GM18499 (cell line): ENCODE data around the gene TRIM15.
"Not testable (repeated sequence)": the region's sequence is repeated elsewhere in the genome, so short reads cannot be mapped to it uniquely, and the experiment has no call there.

Source experiments
- ATAC-seq: cut with Tn5 transposase; IDR thresholded peaks from one replicate; pipeline ENCODE4 v1.9.1; 2021; ENCODE audit warnings: moderate number of reproducible peaks; ENCODE audit not compliant: insufficient read depth, unreplicated experiment

The TRIM15 gene

DNA sequence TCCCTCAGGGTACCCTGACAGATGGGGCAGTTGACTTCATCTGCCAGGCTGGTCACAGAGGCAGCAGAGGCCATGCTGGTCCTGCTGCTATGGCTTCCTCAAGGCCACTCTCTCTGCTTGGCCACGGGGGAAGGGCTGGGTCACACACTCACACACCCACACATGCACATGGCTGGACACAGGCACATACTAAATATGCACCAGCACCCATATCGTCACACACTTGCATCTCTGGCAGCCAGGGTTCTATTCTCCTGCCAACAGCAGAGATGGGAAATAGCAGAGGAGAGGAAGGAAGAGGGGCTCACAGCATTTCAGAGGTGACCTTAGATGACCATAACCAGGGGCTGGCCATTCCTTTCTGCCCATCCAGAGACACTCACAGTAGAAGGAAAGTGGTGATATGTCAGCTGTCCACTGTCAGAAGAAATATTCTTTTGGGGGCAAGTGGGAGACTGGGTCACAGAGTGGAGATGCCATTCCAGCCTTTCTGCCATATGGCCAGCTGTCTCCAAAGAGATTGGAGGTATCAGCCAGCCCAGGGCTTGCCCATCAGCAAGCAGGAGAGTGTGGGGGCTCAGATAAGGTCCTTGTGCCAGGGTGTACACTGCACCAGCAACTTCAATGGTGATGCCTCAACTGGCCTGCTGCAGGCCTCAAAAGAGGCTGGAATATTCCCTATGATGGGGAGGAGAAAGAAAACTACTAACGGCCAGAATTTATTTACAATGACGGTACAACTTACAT, 2.4 kb upstream of the TRIM15 start, which contains the start of gene TRIM10:
Gene TRIM10 (minus strand): TSS at position 427 of the 747 bp plus-strand sequence. CDS start 353 bp downstream, at position 74.
- ATAC-seq: no peak

DNA sequence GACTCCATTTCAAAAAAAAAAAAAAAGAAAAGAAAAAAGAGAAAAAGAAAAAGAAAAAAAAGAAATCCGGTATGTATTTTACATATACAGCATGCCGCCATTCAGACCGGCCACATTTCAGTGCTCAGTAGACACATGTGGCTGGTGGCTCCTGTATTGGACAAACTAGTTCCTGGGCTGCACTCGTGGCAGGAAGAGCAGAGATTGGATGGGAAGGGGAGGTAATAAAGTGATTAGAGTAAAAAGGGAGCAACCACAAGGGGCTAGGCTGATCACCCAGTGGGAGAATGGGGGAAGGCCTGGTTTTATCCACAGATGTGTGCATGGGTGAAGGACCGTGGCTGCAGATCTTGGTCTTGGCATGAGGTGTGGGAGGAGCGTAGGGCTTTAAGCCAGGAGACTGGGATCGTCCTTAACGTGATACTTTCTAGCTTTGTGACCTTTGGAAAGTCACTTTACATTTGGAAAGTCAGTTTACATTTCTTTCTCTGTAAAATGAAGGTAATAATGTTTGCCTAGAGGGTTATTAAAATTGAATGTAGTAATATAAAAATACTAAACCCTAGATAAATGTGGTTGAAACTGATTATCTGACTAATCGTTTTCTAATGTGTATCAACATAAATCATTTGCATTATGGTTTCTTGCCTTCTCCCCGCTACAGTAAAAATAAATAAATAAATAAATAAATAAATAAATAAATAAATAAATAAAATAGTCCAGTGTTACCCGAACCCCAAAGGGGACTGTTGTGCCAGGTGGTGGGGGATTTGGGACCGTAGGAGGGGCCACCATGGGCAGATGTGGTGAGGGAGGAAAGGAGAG, 869 bp upstream of the TRIM15 start:
- no peak for ATAC-seq

DNA sequence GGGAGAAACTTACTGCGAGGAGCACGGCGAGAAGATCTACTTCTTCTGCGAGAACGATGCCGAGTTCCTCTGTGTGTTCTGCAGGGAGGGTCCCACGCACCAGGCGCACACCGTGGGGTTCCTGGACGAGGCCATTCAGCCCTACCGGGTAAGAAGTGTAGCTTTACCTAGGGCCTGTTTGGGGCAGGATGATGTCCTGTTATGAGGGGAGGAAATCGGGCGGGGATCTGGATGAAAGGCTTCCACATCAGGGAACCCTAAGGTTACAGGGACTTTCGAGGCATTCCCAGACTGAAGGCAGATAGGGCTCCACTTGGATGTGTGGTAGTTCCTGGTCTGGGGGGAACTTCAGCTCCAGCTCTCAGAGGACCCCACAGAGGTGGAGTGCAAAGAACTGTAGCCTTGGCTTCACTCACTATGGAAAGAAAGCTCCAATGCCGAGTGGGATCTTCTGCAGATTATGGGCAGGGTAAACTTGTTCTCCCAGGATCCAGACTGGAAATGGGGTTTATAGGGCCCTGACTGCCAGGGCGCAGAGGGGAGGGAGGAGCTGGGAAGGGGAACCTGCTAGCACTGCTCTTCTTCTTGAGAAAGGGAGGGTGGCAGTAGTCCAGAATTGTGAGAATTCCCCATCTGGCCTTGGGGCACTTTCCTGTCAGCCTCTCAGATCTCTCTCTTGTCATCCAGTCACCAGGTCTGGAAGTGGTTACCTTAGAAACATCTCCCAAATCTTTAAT, 740 bp downstream of the TRIM15 start:
- ATAC-seq: no peak

DNA sequence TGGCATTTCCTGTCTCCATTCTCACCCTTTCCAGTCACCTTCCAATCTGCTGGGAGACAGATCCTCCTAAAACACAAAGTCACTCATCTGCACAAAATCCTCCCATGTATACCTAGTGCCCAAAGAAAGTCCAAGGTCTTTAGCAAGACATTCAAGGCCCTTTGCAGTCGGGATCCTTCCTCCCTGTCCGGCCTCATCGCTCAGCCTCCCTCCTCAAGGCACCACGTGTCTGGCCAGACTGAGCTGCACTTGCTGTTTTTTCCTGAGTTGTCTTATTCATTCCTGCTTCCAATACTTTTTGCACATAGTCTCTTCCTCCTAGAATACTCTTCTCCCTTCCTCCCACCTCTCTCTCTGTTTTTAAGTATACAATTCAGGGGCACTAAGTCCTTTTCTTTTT, 1.4 kb downstream of the TRIM15 start:
- no peak for ATAC-seq

DNA sequence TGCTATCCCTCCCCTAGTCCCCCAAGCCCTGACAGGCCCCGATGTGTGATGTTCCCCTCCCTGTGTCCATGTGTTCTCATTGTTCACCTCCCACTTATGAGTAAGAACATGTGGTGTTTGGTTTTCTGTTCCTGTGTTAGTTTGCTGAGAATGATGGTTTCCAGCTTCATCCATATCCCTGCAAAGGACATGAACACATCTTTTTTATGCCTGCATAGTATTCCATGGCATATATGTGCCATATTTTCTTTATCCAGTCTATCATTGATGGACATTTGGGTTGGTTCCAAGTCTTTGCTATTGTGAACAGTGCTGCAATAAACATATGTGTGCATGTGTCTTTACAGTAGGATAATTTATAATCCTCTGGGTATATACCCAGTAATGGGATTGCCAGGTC, 1.9 kb downstream of the TRIM15 start:
- not testable (repeated sequence) for ATAC-seq

DNA sequence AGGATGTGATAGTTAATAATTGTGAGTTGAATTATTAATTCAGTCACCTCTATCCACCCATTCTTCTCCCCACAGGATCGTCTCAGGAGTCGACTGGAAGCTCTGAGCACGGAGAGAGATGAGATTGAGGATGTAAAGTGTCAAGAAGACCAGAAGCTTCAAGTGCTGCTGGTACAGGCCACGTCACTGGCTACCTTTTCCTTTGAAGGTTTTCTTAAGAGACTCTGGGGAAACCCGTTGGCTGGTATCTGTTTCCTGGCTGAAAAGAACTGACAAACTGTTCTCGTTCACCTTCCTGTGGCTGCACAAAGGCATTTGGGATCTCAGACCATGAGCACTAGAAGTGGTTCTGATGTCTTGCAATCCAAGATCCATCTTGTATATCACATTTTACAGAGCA, 3.8 kb downstream of the TRIM15 start:
- no peak for ATAC-seq

DNA sequence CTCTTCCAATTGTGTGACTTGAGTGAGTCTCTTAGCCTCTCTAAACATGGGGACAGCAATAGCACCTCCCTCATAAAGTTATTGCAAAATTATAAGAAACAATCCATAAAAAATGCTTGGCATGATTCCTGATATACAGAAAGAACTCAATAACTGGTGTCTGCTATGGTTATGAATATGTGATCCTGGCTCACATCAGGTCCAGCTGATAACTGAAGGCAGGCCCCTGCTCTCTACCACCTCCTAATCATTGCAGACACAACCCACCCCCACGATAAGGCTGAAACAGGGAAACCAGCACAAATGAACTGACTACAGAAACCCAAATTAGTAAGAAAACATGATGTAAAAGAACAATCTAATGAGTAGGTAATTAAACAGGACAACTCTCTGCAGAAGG, 5.4 kb downstream of the TRIM15 start:
- no peak for ATAC-seq

DNA sequence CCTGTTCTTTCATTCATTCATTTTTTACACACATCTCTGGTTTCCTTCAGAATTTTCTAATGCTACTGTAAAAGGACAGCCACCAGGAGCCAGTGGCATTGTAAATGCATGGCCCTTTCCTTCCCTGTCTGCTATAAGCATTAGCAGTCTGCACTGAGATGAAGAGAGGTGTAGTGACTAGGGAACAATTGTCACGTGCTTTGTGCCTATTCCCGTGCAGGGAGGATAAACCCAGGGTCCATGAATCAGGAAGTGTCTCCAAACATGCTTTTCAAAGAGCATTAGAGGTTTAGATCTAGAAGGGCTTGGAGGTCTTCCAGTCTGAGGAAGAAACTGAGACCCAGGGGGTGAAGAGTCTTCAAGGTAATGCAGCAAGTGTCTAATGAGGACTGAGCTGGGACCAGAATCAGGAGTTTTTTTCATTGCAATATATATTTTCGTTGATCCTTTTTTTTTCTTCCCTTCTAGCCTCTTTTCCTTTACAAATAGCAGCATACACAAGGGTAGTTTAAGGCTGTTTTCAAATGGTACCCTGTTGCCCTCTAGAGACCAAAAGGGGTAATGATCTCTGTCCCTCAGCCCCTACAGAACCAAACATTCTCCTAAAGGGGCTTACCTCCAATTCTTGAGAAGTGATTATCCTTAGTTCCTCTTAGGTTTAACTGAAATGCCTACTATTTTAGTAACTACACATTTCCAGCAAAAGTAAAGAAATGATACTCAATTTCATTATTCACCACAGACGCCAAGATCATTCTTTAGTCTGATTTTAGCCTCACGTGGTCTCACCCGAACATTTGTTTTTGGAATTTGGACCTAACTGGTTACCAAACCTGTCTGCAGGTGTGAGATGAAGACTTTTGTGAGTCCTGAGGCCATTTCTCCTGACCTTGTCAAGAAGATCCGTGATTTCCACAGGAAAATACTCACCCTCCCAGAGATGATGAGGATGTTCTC, 6.6 kb downstream of the TRIM15 start:
- ATAC-seq: no peak

DNA sequence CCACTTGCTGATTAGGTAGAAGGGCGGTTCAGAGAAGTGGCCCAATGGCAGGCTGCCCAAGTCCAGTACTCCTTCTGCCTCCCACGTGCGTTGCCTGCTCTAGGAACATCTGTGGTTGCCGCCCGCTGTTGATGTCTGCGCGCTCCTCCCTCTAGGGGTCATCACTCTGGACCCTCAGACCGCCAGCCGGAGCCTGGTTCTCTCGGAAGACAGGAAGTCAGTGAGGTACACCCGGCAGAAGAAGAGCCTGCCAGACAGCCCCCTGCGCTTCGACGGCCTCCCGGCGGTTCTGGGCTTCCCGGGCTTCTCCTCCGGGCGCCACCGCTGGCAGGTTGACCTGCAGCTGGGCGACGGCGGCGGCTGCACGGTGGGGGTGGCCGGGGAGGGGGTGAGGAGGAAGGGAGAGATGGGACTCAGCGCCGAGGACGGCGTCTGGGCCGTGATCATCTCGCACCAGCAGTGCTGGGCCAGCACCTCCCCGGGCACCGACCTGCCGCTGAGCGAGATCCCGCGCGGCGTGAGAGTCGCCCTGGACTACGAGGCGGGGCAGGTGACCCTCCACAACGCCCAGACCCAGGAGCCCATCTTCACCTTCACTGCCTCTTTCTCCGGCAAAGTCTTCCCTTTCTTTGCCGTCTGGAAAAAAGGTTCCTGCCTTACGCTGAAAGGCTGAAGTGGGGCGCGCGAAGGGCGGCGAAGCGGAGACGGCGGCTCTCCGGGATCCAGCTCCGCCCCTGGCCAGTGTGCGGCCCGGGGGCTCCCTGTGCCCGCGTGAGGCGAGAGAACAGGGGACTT, 8.5 kb downstream of the TRIM15 start:
- ATAC-seq: no peak

DNA sequence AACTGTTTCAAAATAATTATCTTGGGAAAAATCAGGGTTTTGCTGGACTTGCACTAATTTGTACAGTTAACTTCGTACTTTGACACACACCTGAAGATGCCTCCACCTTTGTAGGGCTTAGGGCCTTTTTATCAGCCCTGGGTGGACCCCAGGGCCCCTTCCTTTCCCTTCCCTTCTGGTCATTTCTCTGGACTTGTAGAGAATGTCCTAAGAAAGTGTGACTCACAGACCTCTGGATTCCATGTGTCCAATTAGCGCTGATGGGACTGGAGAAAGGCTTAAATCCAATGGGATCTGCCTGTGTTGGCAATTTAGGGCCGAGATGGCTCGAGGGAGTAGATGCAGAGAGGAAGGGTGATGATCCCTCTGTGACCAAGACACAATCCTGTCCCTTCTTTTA, 9.3 kb downstream of the TRIM15 start:
- ATAC-seq: no peak

DNA sequence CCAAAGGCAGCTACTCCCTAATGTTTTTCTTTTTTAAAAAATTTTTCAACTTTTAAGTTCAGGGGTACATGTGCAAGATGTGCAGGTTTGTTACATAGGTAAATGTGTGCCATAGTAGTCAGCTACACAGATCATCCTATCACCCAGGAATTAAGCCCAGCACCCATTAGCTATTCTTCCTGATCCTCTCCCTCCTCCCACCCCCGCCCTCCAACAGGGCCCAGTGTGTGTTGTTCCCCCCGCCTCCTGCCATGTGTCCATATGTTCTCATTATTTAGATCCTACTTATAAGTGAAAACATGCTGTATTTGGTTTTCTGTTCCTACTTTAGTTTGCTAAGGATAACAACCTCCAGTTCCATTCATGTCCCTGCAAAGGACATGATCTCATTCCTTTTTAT, 12.4 kb downstream of the TRIM15 start:
- no peak for ATAC-seq

DNA sequence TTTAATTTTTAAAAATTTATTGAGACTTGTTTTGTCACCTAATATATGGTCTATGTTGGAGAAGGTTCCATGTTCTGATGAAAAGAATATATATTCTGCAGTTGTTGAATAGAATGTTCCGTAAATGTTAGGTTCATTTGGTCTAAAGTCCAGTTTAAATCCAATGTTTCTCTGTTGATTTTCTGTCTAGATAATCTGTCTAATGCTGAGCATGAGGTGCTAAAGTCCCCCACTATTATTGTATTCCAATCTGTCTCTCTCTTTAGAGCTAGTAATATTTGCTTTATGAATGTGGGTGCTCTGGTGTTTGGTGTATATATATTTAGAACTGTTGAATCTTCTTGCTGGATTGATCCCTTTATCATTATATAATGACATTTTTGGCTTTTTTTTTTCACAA, 15.5 kb downstream of the TRIM15 start:
- no peak for ATAC-seq

DNA sequence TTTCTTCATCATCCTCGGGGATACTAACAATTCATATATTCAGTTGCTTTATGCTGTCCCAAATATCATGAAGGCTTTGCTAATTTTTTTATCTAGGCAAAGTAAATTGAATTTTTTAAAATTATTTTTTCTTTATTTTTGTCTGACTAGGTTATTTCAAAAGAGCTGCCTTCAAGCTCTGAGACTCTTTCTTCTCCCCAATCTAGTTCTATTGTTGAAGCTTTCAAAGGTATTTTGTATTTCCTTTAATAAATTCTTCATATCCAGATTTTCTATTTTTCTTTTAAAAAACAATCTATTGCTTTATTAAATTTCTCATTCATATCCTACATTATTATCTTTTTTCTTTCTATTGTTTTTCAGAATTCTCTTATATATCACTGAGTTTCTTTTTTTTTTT, 16.8 kb downstream of the TRIM15 start:
- no peak for ATAC-seq

DNA sequence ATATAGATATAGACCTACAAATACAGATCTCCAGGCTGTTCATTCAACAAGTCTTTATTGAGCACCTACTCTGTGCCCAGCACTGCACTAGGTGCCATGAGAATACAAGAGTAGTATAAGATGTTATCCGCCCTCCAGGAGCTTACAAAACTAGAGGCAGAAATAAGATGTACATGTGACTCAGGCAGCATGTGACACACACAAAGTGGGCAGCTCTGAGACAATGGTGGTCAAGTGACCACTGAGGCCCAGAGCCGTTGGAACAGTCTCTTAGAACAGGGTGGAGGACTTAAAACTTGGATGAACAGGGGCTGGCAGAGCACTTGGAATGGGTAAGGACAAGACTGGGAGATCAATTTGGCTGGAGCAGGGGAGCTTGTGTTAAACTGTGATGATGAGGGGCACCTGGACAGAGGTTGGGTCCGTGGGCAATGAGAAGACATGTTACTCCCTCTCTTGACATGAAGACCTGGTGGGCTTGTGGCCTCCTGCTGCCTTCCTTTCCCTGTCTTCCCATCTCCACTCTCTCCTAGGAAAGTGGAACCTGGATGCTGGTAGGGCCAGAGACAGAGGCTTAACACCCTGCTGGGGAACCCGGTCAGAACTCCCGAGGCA, 21.2 kb downstream of the TRIM15 start:
- no peak for ATAC-seq

DNA sequence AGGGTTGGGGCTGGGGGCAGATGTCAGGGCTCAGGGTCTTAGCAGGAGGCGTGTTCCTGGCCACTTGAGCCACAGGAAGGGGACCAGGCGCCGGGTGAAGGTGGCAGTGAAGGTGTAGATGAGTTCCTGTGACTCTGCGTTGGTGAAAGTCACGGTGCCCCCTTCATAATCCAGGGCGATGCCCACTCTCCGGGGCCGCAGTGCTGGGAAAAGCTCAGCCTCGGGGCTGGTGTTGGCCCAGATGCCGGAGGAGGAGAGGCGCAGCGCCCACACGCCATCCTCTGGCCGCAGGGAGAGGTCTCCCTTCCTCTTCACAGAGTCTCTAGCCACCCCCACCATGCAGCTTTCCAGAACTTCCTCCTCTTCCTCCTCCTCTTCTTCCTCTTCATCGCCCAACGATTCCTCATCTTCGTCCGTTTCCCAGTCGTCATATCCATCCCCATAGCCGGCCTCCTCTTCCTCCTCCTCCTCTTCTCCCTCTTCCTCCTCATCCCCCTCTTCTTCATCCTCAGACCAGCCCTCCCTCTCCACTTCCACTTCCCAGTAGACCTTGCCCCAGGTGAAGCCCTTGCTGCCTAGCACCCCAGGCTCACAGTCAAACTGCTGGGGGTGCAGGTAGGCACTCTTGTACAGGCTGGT, 22.6 kb downstream of the TRIM15 start:
- ATAC-seq: no peak

DNA sequence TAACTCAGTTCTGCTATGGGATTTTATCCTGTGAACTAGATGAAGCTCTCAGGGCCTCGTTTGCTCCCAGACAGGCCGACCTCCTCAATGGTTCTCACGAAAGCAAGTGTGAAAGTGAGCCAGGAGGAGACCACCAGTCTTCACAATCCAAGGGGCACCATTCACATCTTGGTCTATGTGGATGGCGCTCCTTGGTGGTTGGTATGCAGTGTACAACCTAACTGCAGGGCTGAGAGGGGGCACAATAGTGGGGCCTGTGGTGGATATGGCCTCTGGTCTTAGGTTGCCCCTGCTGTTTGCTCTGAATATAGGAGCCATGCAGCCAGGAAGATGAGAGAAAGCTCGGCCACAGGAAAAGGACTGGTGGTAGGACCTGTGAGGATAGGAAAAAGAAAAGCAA, 25.2 kb downstream of the TRIM15 start:
- no peak for ATAC-seq

DNA sequence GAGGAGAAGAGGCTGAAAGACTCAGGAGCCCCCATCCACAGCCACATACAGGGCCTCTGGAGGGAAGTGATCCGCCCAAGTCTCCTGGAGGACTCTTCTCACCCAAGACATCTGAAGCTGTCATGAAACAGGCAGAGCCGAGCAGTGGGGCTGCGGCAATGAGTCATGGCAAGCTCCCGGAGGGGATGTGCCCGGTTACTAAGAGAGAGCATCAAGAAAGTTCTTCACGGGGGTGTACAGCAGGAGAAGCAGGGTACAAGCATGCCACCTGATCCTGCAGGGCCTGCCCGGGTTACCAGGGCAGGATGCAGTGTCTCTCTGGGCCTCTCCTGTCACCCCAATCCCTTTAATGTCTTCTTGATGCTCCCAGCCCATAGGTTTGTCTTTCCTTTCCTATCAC, 28.7 kb downstream of the TRIM15 start:
- no peak for ATAC-seq
